HL-60 (cell line): ENCODE measurements around the gene SCGN.

Experiments
- GABPA ChIP-seq: IDR thresholded peaks from 2 replicates; pipeline ENCODE4 v1.6.1; 2012; ENCODE audit warnings: low read depth
- POLR2AphosphoS5 ChIP-seq: IDR thresholded peaks from 2 replicates; pipeline ENCODE4 v1.6.1; 2012; ENCODE audit warnings: low read depth
- SPI1 ChIP-seq: IDR thresholded peaks from 2 replicates; pipeline ENCODE4 v1.6.1; 2012; ENCODE audit warnings: low read depth, mild to moderate bottlenecking, borderline replicate concordance
- TF ChIP-seq, protein P1 (sequence below): IDR thresholded peaks from one replicate; pipeline ENCODE4 v1.5.1; 2011; ENCODE audit warnings: low read length, control low read depth, inconsistent platforms; ENCODE audit not compliant: insufficient read depth

GRCh38 chr6:25703005-25703404 lies 51.0 kb downstream of the SCGN start:
- TF ChIP-seq, protein P1, sequence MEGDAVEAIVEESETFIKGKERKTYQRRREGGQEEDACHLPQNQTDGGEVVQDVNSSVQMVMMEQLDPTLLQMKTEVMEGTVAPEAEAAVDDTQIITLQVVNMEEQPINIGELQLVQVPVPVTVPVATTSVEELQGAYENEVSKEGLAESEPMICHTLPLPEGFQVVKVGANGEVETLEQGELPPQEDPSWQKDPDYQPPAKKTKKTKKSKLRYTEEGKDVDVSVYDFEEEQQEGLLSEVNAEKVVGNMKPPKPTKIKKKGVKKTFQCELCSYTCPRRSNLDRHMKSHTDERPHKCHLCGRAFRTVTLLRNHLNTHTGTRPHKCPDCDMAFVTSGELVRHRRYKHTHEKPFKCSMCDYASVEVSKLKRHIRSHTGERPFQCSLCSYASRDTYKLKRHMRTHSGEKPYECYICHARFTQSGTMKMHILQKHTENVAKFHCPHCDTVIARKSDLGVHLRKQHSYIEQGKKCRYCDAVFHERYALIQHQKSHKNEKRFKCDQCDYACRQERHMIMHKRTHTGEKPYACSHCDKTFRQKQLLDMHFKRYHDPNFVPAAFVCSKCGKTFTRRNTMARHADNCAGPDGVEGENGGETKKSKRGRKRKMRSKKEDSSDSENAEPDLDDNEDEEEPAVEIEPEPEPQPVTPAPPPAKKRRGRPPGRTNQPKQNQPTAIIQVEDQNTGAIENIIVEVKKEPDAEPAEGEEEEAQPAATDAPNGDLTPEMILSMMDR = no peak
- TF ChIP-seq POLR2AphosphoS5 (no peak), SPI1 (no peak), GABPA (no peak)
